ENCODE data around the gene PKP3.

PKP3 gene

GRCh38 chr11:377174-377865 lies 16.7 kb upstream of the PKP3 start:
- no peak for TF ChIP-seq TAF1 (IDR thresholded peaks at IDR 0.05; ENCODE audit: borderline replicate concordance, insufficient read depth, low read length)
- TF ChIP-seq SIN3A (IDR thresholded peaks at IDR 0.05; ENCODE audit: borderline replicate concordance, insufficient read depth, low read length) = no peak
- TF ChIP-seq POLR2AphosphoS5 (IDR thresholded peaks at IDR 0.05; ENCODE audit: low read depth, low read length) = no peak
- no peak for TF ChIP-seq REST (IDR thresholded peaks at IDR 0.05; ENCODE audit: insufficient read depth in 1 of 2, low read depth in 2 of 2, low read length in 2 of 2)
- TF ChIP-seq FOXP2 (optimal IDR thresholded peaks at IDR 0.05; ENCODE audit: borderline replicate concordance, extremely low read depth, extremely low read length, insufficient read depth) = no peak

GRCh38 chr11:377883-378500 lies 16.0 kb upstream of the PKP3 start:
- no peak for TF ChIP-seq REST (IDR thresholded peaks at IDR 0.05; ENCODE audit: insufficient read depth in 1 of 2, low read depth in 2 of 2, low read length in 2 of 2)
- no peak for TF ChIP-seq SIN3A (IDR thresholded peaks at IDR 0.05; ENCODE audit: borderline replicate concordance, insufficient read depth, low read length)
- TF ChIP-seq FOXP2 (optimal IDR thresholded peaks at IDR 0.05; ENCODE audit: borderline replicate concordance, extremely low read depth, extremely low read length, insufficient read depth) = no peak
- TF ChIP-seq TAF1 (IDR thresholded peaks at IDR 0.05; ENCODE audit: borderline replicate concordance, insufficient read depth, low read length) = no peak
- no peak for TF ChIP-seq POLR2AphosphoS5 (IDR thresholded peaks at IDR 0.05; ENCODE audit: low read depth, low read length)

GRCh38 chr11:379205-380094 lies 14.6 kb upstream of the PKP3 start:
- no peak for TF ChIP-seq REST (IDR thresholded peaks at IDR 0.05; ENCODE audit: insufficient read depth in 1 of 2, low read depth in 2 of 2, low read length in 2 of 2)
- no peak for TF ChIP-seq SIN3A (IDR thresholded peaks at IDR 0.05; ENCODE audit: borderline replicate concordance, insufficient read depth, low read length)
- no peak for TF ChIP-seq POLR2AphosphoS5 (IDR thresholded peaks at IDR 0.05; ENCODE audit: low read depth, low read length)
- TF ChIP-seq TAF1 (IDR thresholded peaks at IDR 0.05; ENCODE audit: borderline replicate concordance, insufficient read depth, low read length) = no peak
- TF ChIP-seq FOXP2 (optimal IDR thresholded peaks at IDR 0.05; ENCODE audit: borderline replicate concordance, extremely low read depth, extremely low read length, insufficient read depth) = no peak

GRCh38 chr11:380095-380480 lies 13.9 kb upstream of the PKP3 start:
- TF ChIP-seq SIN3A (IDR thresholded peaks at IDR 0.05; ENCODE audit: borderline replicate concordance, insufficient read depth, low read length) (no peak), FOXP2 (optimal IDR thresholded peaks at IDR 0.05; ENCODE audit: borderline replicate concordance, extremely low read depth, extremely low read length, insufficient read depth) (no peak), POLR2AphosphoS5 (IDR thresholded peaks at IDR 0.05; ENCODE audit: low read depth, low read length) (no peak), TAF1 (IDR thresholded peaks at IDR 0.05; ENCODE audit: borderline replicate concordance, insufficient read depth, low read length) (no peak), REST (IDR thresholded peaks at IDR 0.05; ENCODE audit: insufficient read depth in 1 of 2, low read depth in 2 of 2, low read length in 2 of 2) (no peak)
